Endothelial cell (in vitro differentiated cells): ENCODE results near the gene ADAMTS12. TPM values are rescaled to one million over a fixed set of nuclear protein-coding genes. Genes with fewer than 3 reads are reported as not detected.

Source experiments
- DNase-seq: peaks from one replicate; pipeline ENCODE4 v3.0.0; 2021; ENCODE audit warnings: low spot score
- H3K27ac Mint-ChIP-seq: one replicate; pipeline ENCODE4 v1.8.0; 2021; ENCODE audit warnings: mixed read lengths, inconsistent platforms; ENCODE audit not compliant: unreplicated experiment
- H3K27me3 Mint-ChIP-seq: one replicate; pipeline ENCODE4 v1.8.0; 2021; ENCODE audit warnings: mild to moderate bottlenecking, moderate library complexity, mixed read lengths, inconsistent platforms; ENCODE audit not compliant: unreplicated experiment
- H3K36me3 Mint-ChIP-seq: one replicate; pipeline ENCODE4 v1.8.0; 2021; ENCODE audit warnings: mild to moderate bottlenecking, low read depth, mixed read lengths, inconsistent platforms; ENCODE audit not compliant: unreplicated experiment
- H3K4me1 Mint-ChIP-seq: one replicate; pipeline ENCODE4 v1.8.0; 2021; ENCODE audit warnings: mild to moderate bottlenecking, mixed read lengths, inconsistent platforms; ENCODE audit not compliant: unreplicated experiment
- H3K4me3 Mint-ChIP-seq: one replicate; pipeline ENCODE4 v1.8.0; 2021; ENCODE audit warnings: mild to moderate bottlenecking, mixed read lengths, inconsistent platforms; ENCODE audit not compliant: unreplicated experiment
- H3K9me3 Mint-ChIP-seq: one replicate; pipeline ENCODE4 v1.8.0; 2021; ENCODE audit warnings: mixed read lengths, inconsistent platforms; ENCODE audit not compliant: unreplicated experiment
- total RNA-seq: library from RNA; stranded (reverse); fragmentation: NEBNext Ultra II Directional; extraction: Animal tissue kit (Norgen Biotek cat#: 25700); gene quantifications from one replicate; pipeline ENCODE4 v1.2.1, GENCODE V29; 2021; ENCODE audit not compliant: unreplicated experiment
- TF ChIP-seq, protein P1 (sequence below): fragments of 200-600 bp; sonication (generic); IDR thresholded peaks from one replicate; pipeline ENCODE4 v1.5.0; 2021; ENCODE audit warnings: antibody characterized with exemption; ENCODE audit not compliant: unreplicated experiment

Gene ADAMTS12
- total RNA-seq, 1 donor from 2014 or later, result 9.8 TPM

DNA sequence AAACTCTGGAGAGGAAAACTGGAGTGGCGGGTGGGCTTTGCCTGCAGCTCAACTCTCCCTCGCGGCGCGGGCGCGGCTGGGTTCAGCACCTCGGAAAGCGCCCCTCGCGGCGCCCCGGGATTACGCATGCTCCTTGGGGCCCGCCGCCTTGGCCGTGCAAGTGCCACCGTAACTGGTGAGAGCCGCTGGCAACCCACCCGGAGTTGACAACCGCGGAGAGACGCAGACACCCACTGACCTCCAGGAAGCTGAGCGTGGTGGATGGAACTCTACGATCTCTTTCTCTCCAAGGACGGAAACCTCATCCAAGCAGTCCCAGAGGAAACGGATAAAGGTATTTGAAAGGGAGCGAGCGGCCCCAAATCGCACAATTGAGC is 44.2 kb upstream of the ADAMTS12 start:
- Mint-ChIP-seq H3K27me3 (peaks cover 11% of the 10 kb centered on the region), H3K9me3 (no peaks in the 10 kb centered on the region), H3K4me1 (peaks cover 10% of the 10 kb centered on the region), H3K4me3 (peak overlapping the region; percentile 84), H3K36me3 (peaks cover 4% of the 10 kb centered on the region), H3K27ac (no peak overlapping the region)
- TF ChIP-seq, protein P1, sequence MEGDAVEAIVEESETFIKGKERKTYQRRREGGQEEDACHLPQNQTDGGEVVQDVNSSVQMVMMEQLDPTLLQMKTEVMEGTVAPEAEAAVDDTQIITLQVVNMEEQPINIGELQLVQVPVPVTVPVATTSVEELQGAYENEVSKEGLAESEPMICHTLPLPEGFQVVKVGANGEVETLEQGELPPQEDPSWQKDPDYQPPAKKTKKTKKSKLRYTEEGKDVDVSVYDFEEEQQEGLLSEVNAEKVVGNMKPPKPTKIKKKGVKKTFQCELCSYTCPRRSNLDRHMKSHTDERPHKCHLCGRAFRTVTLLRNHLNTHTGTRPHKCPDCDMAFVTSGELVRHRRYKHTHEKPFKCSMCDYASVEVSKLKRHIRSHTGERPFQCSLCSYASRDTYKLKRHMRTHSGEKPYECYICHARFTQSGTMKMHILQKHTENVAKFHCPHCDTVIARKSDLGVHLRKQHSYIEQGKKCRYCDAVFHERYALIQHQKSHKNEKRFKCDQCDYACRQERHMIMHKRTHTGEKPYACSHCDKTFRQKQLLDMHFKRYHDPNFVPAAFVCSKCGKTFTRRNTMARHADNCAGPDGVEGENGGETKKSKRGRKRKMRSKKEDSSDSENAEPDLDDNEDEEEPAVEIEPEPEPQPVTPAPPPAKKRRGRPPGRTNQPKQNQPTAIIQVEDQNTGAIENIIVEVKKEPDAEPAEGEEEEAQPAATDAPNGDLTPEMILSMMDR, result no peak
- peak; percentile 89 for DNase-seq

DNA sequence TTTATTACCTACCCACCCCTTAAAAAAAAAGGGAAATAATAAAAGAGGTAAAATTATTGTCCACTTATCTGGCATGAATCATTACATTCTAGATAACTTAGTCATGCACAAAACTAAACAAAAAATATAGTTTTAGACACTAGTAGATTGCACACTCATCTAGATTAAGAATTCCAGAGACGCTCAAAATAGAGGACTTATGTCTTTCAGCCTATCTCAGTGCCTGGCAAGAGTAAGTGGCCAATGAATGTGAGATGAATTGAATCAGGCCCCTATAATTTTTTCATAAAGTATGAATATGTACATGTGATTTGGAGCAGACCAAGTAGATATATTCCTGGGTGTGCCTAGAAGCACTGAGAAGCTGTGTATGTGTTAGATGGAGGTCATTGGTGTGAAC is 42.4 kb upstream of the ADAMTS12 start:
- TF ChIP-seq, protein P1, result no peak
- Mint-ChIP-seq H3K4me3 (no peak overlapping the region), H3K9me3 (no peaks in the 10 kb centered on the region), H3K27ac (no peak overlapping the region), H3K27me3 (peaks cover 11% of the 10 kb centered on the region), H3K4me1 (peaks cover 4% of the 10 kb centered on the region), H3K36me3 (peaks cover 4% of the 10 kb centered on the region)
- no peak for DNase-seq

DNA sequence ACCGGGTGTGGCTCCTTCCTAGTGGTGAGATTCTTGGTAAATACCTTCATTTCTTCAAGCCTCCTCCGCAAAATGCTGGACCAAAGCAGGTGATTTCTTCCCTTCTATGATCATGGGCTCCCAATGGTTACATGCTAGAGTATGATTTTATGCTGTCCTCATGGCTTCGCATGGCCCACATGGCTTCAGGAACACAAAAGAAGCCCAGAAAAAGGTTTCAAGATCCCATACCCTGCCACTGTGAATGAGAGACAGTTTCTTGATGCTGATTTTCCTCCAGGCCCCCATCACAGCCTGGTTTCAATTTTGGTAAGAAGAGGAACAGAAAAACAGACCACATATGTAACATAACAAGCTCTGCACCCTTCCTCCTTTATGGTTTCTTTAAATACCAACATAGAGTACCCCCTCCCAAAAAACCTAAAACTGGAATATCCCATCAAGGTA is 42.0 kb upstream of the ADAMTS12 start:
- DNase-seq, result no peak
- Mint-ChIP-seq H3K36me3 (peaks cover 4% of the 10 kb centered on the region), H3K4me3 (no peak overlapping the region), H3K27ac (no peak overlapping the region), H3K4me1 (peaks cover 4% of the 10 kb centered on the region), H3K27me3 (peaks cover 11% of the 10 kb centered on the region), H3K9me3 (no peaks in the 10 kb centered on the region)
- TF ChIP-seq, protein P1, result no peak

DNA sequence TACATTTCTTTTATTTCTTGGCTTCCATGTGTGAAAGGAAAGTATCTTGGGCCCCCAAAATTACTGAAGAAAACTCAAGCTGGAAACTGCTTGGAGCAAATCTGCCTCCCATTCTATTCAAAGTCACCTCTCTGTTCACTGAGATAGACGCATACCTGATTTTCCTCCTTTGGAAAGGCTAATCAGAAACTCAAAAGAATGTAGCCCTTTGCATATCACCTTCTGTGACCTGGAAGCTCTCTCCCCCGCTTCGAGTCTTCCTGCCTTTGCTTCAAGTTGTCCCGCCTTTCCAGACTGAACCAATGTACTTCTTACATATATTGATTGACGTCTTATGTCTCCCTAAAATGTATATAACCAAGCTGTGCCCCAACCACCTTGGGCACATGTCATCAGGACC is 39.3 kb upstream of the ADAMTS12 start:
- DNase-seq, result no peak
- H3K36me3 Mint-ChIP-seq, result peaks cover 4% of the 10 kb centered on the region
- H3K4me3 Mint-ChIP-seq, result no peak overlapping the region
- H3K9me3 Mint-ChIP-seq, result no peaks in the 10 kb centered on the region
- TF ChIP-seq, protein P1, result no peak
- peaks cover 4% of the 10 kb centered on the region for H3K4me1 Mint-ChIP-seq
- H3K27me3 Mint-ChIP-seq, result peaks cover 8% of the 10 kb centered on the region
- no peak overlapping the region for H3K27ac Mint-ChIP-seq

DNA sequence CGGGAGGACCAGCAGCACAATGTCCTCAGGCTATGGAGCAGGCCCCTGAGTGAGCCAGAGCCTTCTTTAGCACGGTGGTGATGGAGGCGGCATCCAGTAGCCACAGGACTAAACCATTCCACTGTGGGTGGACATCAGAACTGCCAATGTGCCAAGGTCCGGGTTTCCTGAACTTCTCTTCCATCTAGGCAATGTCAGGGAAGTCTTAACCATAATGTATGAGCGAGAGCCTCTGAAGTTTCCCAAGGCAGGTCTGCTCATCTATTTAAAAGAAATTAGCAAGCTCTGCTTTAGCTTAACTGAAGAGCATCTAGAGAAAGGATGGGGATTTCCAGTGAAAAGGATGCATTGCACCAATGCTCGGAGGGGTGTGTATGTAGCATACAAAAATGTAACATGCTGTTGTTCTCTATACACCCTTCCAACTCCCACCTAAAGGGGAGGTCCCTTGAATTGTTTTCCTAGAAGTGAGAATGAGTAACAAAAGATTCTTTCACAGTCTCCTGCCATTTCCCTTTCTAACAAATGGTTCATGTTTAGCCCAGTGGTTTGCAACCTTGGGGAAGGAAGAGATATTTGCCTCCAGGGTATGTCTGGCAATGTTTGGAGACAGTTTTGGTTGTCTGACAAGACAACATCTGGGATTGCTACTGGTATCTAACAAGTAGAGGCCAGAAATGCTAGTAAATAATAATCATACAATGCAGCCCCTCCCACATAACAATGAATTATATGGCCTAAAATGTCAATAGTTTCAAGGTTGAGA is 38.3 kb upstream of the ADAMTS12 start:
- Mint-ChIP-seq H3K4me1 (no peaks in the 10 kb centered on the region), H3K27ac (no peak overlapping the region), H3K4me3 (no peak overlapping the region), H3K36me3 (no peaks in the 10 kb centered on the region), H3K27me3 (peaks cover 3% of the 10 kb centered on the region), H3K9me3 (no peaks in the 10 kb centered on the region)
- TF ChIP-seq, protein P1, result no peak
- no peak for DNase-seq
